Sigmoid colon (tissue), 7 donors: ENCODE data around the gene KLHL35. TPM values are rescaled to one million over a fixed set of nuclear protein-coding genes. Genes with fewer than 3 reads are reported as not detected.

Experiments
- DNase-seq: peaks from one replicate; pipeline ENCODE4 v3.0.0-alpha.2; 2019
- H3K27ac ChIP-seq, 4 donors: fragments of 200-600 bp; sonication (generic); one replicate each; pipeline ENCODE4 v1.5.1; 2016 to 2019; ENCODE audit warnings: mild to moderate bottlenecking in 1 of 4
- H3K27me3 ChIP-seq, 3 donors: fragments of 200-600 bp; sonication (generic); one replicate each; pipeline ENCODE4 v1.5.1; 2019; ENCODE audit warnings: mild to moderate bottlenecking in 1 of 3
- H3K36me3 ChIP-seq, 4 donors: fragments of 200-600 bp; sonication (generic); one replicate each; pipeline ENCODE4 v1.5.1; 2016 to 2019
- H3K4me1 ChIP-seq, 4 donors: fragments of 200-600 bp; sonication (generic); one replicate each; pipeline ENCODE4 v1.5.1; 2017 to 2019
- H3K4me3 ChIP-seq, 4 donors: fragments of 200-600 bp; sonication (generic); one replicate each; pipeline ENCODE4 v1.5.1; 2017 to 2019; ENCODE audit warnings: mild to moderate bottlenecking in 2 of 4, moderate library complexity in 1 of 4
- H3K9me3 ChIP-seq, 4 donors: fragments of 200-600 bp in 3 of 4; sonication (generic) in 3 of 4; one replicate each; pipeline versions ENCODE4 v1.5.1 to v1.6.1; 2013 to 2019
- EP300 ChIP-seq, 4 donors: sonication (generic); formaldehyde crosslinking; IDR thresholded peaks; one replicate each; pipeline ENCODE4 v1.6.1; 2017; ENCODE audit warnings: antibody characterized with exemption in 4 of 4
- POLR2A ChIP-seq, 2 donors: fragments of 450-650 bp; IDR thresholded peaks; one replicate each; pipeline ENCODE4 v1.6.1; 2016; ENCODE audit warnings: antibody characterized with exemption in 2 of 2, mild to moderate bottlenecking in 2 of 2, moderate library complexity in 2 of 2
- POLR2AphosphoS5 ChIP-seq, 4 donors: sonication (generic); formaldehyde crosslinking; IDR thresholded peaks; one replicate each; pipeline ENCODE4 v1.6.1; 2017; ENCODE audit warnings: antibody characterized with exemption in 4 of 4
- WGBS, 2 donors: extraction: QIAGEN DNeasy Blood & Tissue Kit; methylation state at CpG; one replicate each; pipeline ENCODE4 v1.1.7; 2013; 5-methylcytosine and 5-hydroxymethylcytosine counted together
- intact Hi-C: fragments of 100-400 bp; cut with DNase I; formaldehyde crosslinking; loops from one replicate; pipeline ENCODE4 v1.15.1; 2023
- polyA plus RNA-seq, 3 donors: library from polyadenylated mRNA; stranded (reverse); fragments of 200-250 nt; gene quantifications; one replicate each; pipeline ENCODE4 v1.2.3, GENCODE V29; 2013
- total RNA-seq, 4 donors: library from RNA; depleted of rRNA; stranded (reverse); fragments of >200 nt; gene quantifications; one replicate each; pipeline ENCODE4 v1.1.0, GENCODE V29; 2016
- TF ChIP-seq, protein P1 (sequence below), 4 experiments: fragments of 450-650 bp in 3 of 4; fragments of 200-600 bp in 1 of 4; IDR thresholded peaks; one replicate each; pipeline ENCODE4 v1.5.1; 2016 to 2019; ENCODE audit warnings: antibody characterized with exemption in 4 of 4, mild to moderate bottlenecking in 3 of 4, moderate library complexity in 2 of 4
- donor health status: healthy with polysubstance abuse.
- donor health status: Bipolar disorder and iron deficiency.
- donor health status: healthy.

Gene KLHL35
- total and polyA plus RNA-seq, 7 donors = 0.41 to 1.1 (median 0.81) TPM; not detected in 4

- Histone ChIP-seq H3K4me3 (no peak overlapping the region), H3K4me1 (peaks cover 0 to 19% (median 11%) of the 10 kb centered on the region in 4 donors), H3K9me3 (peaks cover 0 to 4% (median 0%) of the 10 kb centered on the region in 4 donors), H3K36me3 (no peaks in the 10 kb centered on the region), H3K27ac (no peak overlapping the region), H3K27me3 (peaks cover 9 to 41% (median 37%) of the 10 kb centered on the region in 3 donors)
- no peak for DNase-seq
- TF ChIP-seq POLR2A (IDR thresholded peaks at IDR 0.05) (no peak), POLR2AphosphoS5 (IDR thresholded peaks at IDR 0.05) (no peak), EP300 (IDR thresholded peaks at IDR 0.05) (no peak)
- TF ChIP-seq, protein P1, sequence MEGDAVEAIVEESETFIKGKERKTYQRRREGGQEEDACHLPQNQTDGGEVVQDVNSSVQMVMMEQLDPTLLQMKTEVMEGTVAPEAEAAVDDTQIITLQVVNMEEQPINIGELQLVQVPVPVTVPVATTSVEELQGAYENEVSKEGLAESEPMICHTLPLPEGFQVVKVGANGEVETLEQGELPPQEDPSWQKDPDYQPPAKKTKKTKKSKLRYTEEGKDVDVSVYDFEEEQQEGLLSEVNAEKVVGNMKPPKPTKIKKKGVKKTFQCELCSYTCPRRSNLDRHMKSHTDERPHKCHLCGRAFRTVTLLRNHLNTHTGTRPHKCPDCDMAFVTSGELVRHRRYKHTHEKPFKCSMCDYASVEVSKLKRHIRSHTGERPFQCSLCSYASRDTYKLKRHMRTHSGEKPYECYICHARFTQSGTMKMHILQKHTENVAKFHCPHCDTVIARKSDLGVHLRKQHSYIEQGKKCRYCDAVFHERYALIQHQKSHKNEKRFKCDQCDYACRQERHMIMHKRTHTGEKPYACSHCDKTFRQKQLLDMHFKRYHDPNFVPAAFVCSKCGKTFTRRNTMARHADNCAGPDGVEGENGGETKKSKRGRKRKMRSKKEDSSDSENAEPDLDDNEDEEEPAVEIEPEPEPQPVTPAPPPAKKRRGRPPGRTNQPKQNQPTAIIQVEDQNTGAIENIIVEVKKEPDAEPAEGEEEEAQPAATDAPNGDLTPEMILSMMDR (IDR thresholded peaks at IDR 0.05) = no peak
- WGBS, 2 donors = 90 to 91% methylated on average over 4 of the region's 4 CpGs
- intact Hi-C loops = no loop called here
These were observed 1.0 kb upstream of the KLHL35 start for GRCh38 chr11:75434051-75434450.

DNA sequence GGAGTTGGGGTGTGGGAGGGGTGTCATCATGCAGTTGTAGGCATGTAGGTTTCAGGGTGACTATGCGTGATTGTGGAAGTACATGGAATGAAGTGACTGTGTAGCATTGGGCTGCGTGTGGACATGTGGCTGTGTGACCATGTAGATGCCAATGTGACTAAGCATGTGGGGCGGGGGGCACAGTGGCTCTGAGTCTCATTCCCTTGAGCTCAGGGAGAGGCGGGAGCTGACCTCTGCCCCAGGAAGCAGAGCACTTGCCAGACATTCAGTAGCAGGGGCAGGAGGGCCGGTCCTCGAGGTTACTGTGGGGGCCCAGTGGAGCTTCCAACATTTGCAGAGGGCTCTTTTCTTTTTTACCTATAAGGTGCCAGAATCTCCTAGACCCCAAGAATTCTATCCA, 440 bp upstream of the KLHL35 start:
- H3K36me3 ChIP-seq = no peaks in the 10 kb centered on the region
- H3K9me3 ChIP-seq = peaks cover 0 to 4% (median 0%) of the 10 kb centered on the region in 4 donors
- H3K4me3 ChIP-seq = no peak overlapping the region
- intact Hi-C loops = no loop called here
- no peak for TF ChIP-seq EP300 (IDR thresholded peaks at IDR 0.05)
- no peak for TF ChIP-seq POLR2A (IDR thresholded peaks at IDR 0.05)
- no peak for TF ChIP-seq POLR2AphosphoS5 (IDR thresholded peaks at IDR 0.05)
- TF ChIP-seq, protein P1 (IDR thresholded peaks at IDR 0.05) = no peak
- WGBS, 2 donors = 53 to 76% methylated on average over 6 of the region's 6 CpGs
- DNase-seq = no peak
- H3K27me3 ChIP-seq = peaks cover 9 to 47% (median 40%) of the 10 kb centered on the region in 3 donors
- peaks cover 0 to 24% (median 16%) of the 10 kb centered on the region in 4 donors for H3K4me1 ChIP-seq
- H3K27ac ChIP-seq = no peak overlapping the region

GRCh38 chr11:75431533-75432525, 1.2 kb downstream of the KLHL35 start:
- intact Hi-C loops = no loop called here

DNA sequence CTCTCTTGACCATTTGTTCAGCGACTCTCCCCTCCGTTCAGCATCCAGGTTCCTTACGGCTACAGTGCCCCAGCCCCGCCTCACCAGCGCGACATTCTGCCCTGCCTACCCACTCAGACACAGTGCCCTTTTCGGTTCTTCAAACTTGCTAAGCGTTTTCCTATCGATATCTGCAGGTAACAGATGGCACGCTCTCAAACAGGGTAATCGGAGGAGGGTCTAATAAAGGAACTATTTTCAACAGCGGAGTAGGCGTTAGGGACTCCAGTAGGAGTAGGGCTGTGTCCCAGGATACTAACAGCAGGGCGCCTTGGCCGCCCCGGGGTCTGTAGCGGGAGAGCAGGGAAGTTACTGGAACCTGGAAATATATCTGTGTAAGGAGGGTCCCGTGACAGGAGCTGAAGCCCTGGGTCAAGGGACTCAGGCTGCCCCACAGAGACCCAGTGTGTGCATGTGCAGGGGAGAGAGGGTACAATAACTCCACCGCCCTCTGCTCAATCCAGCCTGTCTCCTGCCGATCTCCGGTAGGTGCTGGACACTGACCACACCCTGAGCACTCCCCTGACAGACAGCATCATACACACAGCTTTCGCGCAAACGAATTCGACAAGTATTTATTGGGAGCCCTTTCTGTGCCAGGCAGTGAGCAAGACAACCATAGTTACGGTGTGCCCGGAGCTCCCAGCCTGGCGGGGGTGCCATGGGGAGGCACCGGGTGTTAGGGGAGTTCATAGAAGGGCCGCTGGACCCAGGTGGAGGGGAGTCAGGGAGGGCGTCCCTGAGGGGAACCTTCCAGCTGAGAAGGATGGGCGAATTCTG, 2.1 kb downstream of the KLHL35 start:
- H3K36me3 ChIP-seq = no peaks in the 10 kb centered on the region
- H3K4me3 ChIP-seq = peak overlapping the region in 3 of 4 donors; percentile 36 to 47 (median 37)
- WGBS, 2 donors = 20 to 30% methylated on average over 32 of the region's 32 CpGs
- peaks cover 0 to 29% (median 18%) of the 10 kb centered on the region in 4 donors for H3K4me1 ChIP-seq
- H3K27ac ChIP-seq = peak overlapping the region in 1 of 4 donors; percentile 12
- intact Hi-C loops = no loop called here
- no peak for DNase-seq
- peaks cover 0 to 4% (median 0%) of the 10 kb centered on the region in 4 donors for H3K9me3 ChIP-seq
- TF ChIP-seq, protein P1 (IDR thresholded peaks at IDR 0.05) = no peak
- H3K27me3 ChIP-seq = peaks cover 9 to 49% (median 44%) of the 10 kb centered on the region in 3 donors

More at GRCh38 chr11:75431533-75432525, 1.2 kb downstream of the KLHL35 start:
- H3K9me3 ChIP-seq = peaks cover 0 to 4% (median 0%) of the 10 kb centered on the region in 4 donors
- H3K27ac ChIP-seq = no peak overlapping the region
- no peak overlapping the region for H3K4me3 ChIP-seq
- H3K36me3 ChIP-seq = no peaks in the 10 kb centered on the region
- TF ChIP-seq POLR2A (IDR thresholded peaks at IDR 0.05) (no peak), POLR2AphosphoS5 (IDR thresholded peaks at IDR 0.05) (no peak), EP300 (IDR thresholded peaks at IDR 0.05) (no peak)
- TF ChIP-seq, protein P1 (IDR thresholded peaks at IDR 0.05) = no peak
- DNase-seq = no peak
- H3K27me3 ChIP-seq = peaks cover 9 to 49% (median 44%) of the 10 kb centered on the region in 3 donors
- 23 to 49% methylated on average over 16 of the region's 16 CpGs for WGBS, 2 donors
- H3K4me1 ChIP-seq = peaks cover 0 to 29% (median 18%) of the 10 kb centered on the region in 4 donors
